Esophagus muscularis mucosa (tissue), 3 donors: ENCODE measurements around the gene STIMATE.

Source experiments
- CTCF ChIP-seq, 3 experiments: fragments of 200-600 bp in 2 of 3; fragments of 450-650 bp in 1 of 3; sonication (generic) in 2 of 3; IDR thresholded peaks; one replicate each; pipeline ENCODE4 v1.5.1; 2017 to 2019; ENCODE audit warnings: antibody characterized with exemption in 3 of 3, mild to moderate bottlenecking in 2 of 3, moderate library complexity in 1 of 3
- POLR2A ChIP-seq: fragments of 450-650 bp; IDR thresholded peaks from one replicate; pipeline ENCODE4 v1.6.1; 2017; ENCODE audit warnings: antibody characterized with exemption, moderate library complexity, mild to moderate bottlenecking, low read depth

GRCh38 chr3:52794612-52795099, 102.7 kb downstream of the STIMATE start, which contains the start of gene ITIH3:
- TF ChIP-seq CTCF (IDR thresholded peaks at IDR 0.05) = no peak
- TF ChIP-seq POLR2A = no peak
